Measurements from ENCODE around the gene PBX1. TPM values are rescaled to one million over a fixed set of nuclear protein-coding genes. Genes with fewer than 3 reads are reported as not detected.
A peak's percentile ranks its signal among the peaks of the same experiment; 100 is the strongest.

Gene PBX1
- total RNA-seq, 1 donor from 2014 or later, result 9.5 TPM

GRCh38 chr1:164713456-164714207, 154.6 kb downstream of the PBX1 start:
- DNase-seq (ENCODE audit: low spot score) (no peak), ATAC-seq (peak; percentile 60)

- no peak for DNase-seq (ENCODE audit: low spot score)
- ATAC-seq, result no peak
Observed at GRCh38 chr1:164716992-164717703, 158.2 kb downstream of the PBX1 start.

- DNase-seq (ENCODE audit: low spot score), result no peak
- no peak for ATAC-seq
Observed at GRCh38 chr1:164718821-164719220, 159.8 kb downstream of the PBX1 start.

GRCh38 chr1:164719676-164720439, 160.9 kb downstream of the PBX1 start:
- ATAC-seq, result no peak
- no peak for DNase-seq (ENCODE audit: low spot score)

- DNase-seq (ENCODE audit: low spot score), result no peak
- no peak for ATAC-seq
Observed at GRCh38 chr1:164720440-164721227, 161.7 kb downstream of the PBX1 start.

DNA sequence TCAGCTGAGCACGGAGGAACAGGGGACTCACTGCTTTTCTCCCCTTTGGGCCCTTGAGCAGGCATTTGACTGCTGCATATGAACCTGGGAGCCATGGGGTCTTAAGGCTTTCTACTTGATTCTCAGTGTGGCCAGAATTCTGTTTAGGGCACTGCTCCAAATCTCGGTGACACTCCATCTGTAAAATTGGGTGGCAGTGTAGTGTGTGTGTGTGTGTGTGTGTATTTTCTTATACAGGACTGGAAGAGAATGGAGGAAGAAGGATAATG, 162.2 kb downstream of the PBX1 start:
- ATAC-seq (no peak), DNase-seq (ENCODE audit: low spot score) (no peak)

DNA sequence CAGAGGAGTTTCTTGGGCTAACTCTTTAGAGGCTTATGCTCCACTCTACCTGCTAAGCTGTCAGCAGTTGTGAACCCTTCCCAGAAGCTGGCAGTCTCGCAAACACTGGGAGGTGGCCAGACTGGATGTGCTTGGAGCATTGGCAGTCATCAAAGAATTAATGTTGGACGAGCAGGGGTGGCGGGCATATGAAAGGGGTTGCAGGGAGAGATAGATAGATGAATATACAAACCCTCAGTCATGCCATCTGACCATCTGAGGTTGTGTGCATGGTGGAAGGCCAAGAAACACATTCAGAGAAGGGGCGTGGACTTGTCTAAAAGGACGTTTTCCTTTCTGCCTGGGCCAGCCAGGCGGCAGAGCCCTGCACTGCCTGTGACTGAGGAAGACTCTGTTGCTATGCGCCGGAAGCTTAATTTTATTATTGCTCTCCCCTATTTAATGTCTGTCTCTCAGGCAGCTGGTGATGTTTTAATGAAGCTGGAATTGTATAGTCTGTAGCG, 164.4 kb downstream of the PBX1 start:
- DNase-seq (ENCODE audit: low spot score) (no peak), ATAC-seq (no peak)

DNA sequence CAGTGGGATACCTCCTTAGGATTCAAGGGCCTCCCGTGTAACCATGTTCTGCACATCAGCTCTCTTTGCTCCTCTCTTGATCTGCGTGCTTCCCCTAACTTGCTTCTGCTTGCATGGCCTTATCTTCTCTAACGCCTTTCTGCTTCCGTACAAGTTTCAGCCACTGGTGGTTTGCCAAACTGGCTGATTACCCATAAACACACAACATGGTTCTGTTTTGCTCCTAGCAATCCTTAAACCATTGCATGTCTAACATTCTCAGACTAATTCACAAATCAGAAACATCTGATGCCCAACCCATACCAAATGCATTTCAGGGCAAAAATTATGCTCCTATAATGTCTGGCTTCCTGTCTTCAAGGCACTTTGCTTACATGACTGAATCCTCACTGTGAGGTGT, 166.4 kb downstream of the PBX1 start:
- ATAC-seq (peak; percentile 34), DNase-seq (ENCODE audit: low spot score) (no peak)

DNA sequence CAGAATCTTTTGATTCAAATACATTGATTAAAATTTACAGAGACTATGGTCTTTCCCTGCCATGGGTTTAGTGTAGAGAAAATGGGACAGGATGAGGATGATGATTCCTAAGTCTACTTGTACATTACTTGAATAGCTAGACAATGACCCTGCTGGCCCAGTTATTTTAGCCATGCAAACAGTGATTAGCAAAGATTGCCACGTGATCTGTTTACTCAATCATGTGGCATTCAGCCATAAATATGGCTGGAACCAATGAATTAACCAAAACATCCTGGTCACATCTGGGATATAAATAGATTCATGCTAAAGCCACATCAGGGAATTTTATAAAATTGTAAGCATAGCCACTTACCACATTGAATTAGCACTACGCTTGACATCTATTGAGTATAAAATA, 167.3 kb downstream of the PBX1 start:
- DNase-seq (ENCODE audit: low spot score) (no peak), ATAC-seq (peak; percentile 61)

DNA sequence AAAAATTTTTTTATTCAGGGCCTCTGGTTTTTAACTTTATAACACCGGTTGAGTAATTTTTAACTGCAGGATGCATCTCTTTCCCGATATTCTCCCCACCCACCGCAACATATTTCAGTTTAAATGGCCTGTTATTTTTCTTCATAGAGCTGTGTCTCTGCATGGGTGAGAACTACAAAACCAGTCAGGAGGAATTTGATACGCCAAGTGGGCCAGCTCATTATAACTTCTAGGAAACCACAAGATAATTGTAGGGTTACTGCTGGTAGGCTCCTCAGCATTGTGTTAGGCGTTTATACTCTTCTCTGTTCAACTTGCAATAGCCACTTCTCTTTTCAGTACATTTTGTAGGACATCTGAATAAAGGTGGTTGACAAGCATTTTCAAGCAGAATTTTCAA, 169.7 kb downstream of the PBX1 start:
- DNase-seq (ENCODE audit: low spot score), result no peak
- ATAC-seq, result no peak

GRCh38 chr1:164731161-164731876, 172.3 kb downstream of the PBX1 start:
- ATAC-seq (no peak), DNase-seq (ENCODE audit: low spot score) (no peak)

DNA sequence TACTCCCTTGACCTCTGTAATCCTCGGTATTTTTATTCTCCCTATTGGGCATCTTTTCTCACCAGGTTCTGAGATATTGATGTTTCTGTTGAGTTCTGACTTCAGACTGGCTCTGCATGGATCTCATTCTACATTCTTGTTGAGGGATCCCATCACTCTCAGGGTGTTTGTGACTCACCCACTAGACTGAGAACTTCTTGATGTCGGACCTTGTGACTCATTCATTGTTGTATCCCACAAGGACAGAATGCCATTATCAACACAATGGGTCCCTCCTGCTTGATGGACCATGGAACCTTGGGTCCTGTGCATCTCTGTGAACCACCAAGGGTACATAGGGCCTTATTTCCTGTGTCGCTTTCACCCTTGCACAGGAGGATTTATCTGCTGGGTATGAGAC, 174.1 kb downstream of the PBX1 start:
- ATAC-seq, result no peak
- DNase-seq (ENCODE audit: low spot score), result no peak

DNA sequence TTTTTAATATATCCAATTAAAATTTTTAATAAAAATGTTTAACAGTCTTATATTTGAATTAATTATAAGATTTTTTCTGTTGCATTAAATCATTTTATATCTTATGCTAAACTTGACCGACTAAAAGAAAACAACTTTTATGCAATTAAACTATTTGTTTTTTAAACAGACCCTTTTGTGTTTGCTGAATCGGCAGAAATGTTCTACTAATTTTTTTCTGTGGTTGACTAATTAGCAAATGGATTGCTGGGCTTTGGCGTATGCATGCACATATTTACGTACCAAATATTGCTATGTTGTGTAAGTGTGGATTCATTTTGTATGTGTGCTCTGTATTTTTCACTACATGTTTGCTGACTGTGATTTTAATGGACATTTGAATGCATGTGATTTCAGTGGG, 174.8 kb downstream of the PBX1 start:
- ATAC-seq (no peak), DNase-seq (ENCODE audit: low spot score) (no peak)

DNA sequence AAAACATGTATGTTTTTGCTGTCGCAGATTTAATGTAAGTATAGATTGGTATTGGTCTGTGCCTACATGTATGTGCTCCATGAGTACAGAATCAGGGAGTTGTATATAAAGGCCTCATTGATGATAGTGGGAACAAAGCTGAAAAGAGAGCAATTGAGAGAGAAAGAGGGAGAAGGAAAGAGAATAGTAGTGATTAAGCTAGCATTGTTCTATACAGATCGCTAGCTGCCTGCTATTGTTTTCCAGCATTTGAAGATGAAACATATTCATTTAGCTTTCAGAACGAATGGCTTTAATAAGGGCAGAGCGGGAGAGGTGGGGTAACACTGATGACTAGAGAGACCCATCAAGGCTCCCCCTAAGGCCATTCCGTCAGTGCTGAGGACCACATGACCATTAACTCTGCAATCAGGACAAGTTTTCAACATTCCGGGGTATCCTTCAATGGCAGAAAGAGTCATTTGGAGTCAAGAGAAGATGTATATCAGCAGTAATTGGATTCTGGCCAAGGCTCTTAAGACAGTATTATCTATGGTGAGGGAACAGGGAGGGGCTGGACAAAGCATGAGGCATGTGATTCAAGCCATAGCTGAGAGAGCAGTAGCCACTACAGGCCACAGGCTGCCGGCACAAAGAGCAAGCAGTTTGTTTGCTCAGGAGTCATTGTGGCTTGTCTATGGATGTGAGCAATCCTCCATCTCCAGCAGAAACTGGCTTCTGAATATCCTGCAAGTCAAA, 176.5 kb downstream of the PBX1 start:
- no peak for ATAC-seq
- DNase-seq (ENCODE audit: low spot score), result no peak

DNA sequence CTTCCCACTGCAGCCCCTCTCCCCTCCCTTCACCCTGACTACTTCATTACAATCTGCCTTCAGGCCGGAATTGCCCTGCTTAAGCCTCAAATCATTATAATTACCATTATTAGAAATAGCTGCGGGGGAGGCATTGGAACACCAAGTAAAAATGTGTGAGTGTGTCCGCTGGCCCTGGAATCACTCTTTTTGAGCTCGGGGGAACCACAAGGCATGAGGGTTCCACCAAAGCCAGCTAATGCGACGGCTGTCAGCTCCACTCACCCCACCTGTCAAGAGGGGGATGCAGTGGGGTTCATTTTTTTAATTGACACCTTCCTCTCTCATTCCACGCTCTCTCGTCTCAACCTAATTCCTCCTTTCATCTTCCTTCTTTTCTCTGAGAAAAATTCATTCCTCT, 177.2 kb downstream of the PBX1 start:
- ATAC-seq, result no peak

GRCh38 chr1:164739189-164739588, 180.2 kb downstream of the PBX1 start:
- no peak for DNase-seq (ENCODE audit: low spot score)
- no peak for ATAC-seq

More for the DNA sequence above, 177.2 kb downstream of the PBX1 start:
- no peak for DNase-seq (ENCODE audit: low spot score)

GRCh38 chr1:164740000-164740526, 181.1 kb downstream of the PBX1 start:
- no peak for ATAC-seq
- no peak for DNase-seq (ENCODE audit: low spot score)

DNA sequence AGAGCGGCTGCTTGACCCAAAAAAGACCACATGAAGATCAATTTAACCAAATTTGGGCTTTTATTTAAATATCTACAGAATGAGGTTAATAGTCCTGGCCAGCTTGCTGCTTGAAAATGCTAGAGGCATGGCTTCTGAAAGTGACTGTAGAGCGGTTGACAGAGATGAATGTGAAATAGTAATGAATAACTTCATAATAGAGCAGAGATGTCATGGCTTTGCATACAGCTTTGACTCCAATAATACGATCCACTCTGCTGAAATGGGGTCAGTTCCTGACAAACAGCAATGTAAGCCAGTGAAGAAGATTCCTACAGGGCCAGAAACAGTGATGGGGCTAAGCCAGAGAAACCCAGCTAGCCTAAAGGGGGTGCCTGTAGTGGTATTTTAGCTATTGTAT, 183.8 kb downstream of the PBX1 start:
- ATAC-seq, result no peak
- DNase-seq (ENCODE audit: low spot score), result no peak

DNA sequence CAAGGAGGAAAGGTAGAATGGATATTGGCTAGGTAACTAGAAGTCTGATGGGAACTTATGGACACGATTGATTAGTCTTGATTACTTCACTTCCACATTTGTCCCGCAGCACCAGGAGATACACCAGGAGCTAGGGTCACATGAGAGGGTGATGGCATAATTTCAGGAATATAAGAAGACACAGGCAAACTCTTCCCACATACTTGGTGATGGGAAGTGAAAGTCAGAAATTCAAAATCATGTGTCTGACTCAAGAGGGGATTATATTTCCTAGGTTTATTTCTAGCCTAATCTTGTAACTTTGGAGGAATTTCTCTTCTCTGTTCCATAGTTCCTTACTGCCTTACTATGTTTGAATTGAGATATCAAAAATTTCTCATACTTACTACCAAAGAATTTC, 185.0 kb downstream of the PBX1 start:
- DNase-seq (ENCODE audit: low spot score) (no peak), ATAC-seq (no peak)

Data from left lobe of liver (tissue), 2 donors.